ENCODE data around the gene LILRB2.

GRCh38 chr19:54229146-54229545 lies 51.8 kb downstream of the LILRB2 start:
- TF ChIP-seq CTCF (IDR thresholded peaks at IDR 0.05) = no peak
- TF ChIP-seq POLR2A (IDR thresholded peaks at IDR 0.05) = no peak

Data from stomach (tissue), 4 donors.